T-cell (primary cell): ENCODE results near the gene INPP1. TPM values are rescaled to one million over a fixed set of nuclear protein-coding genes. Genes with fewer than 3 reads are reported as not detected.

Experiments
- ATAC-seq, 4 experiments: fragments of 200-7000 bp in 3 of 4; fragments of 150-1000 bp in 1 of 4; cut with Tn5 transposase; replicated peaks in 1 of 4; 1 replicate in 3 of 4; 2 replicates in 1 of 4; pipeline ENCODE4 v1.10.0; 2021; ENCODE audit warnings: moderate library complexity in 3 of 4, mild to moderate bottlenecking in 2 of 4, moderate number of reproducible peaks in 1 of 4
- CTCF ChIA-PET, 2 donors: fragments of 300-600 bp; sonication (Branson Sonifier 250); formaldehyde crosslinking; loops; one replicate each; lab custom pipeline; 2022; ENCODE audit warnings: antibody characterized with exemption in 2 of 2; lab: Charles Lee
- POLR2A ChIA-PET, 2 donors: fragments of 300-600 bp; sonication (Branson Sonifier 250); formaldehyde crosslinking; loops; one replicate each; lab custom pipeline; 2022; ENCODE audit warnings: antibody characterized with exemption in 2 of 2; lab: Charles Lee
- DNase-seq, 35 experiments: peaks; one replicate each; pipeline versions ENCODE4 v3.0.0 to v3.0.0-alpha.2; 2013 to 2023
- H3K27ac ChIP-seq: one replicate; pipeline ENCODE4 v1.5.1; 2013; ENCODE audit warnings: low read length
- H3K27me3 ChIP-seq, 2 experiments: replicated peaks in 1 of 2; 1 replicate in 1 of 2; 2 replicates in 1 of 2; pipeline versions ENCODE4 v1.6.1 to v1.7.0; 2013; ENCODE audit warnings: low read length in 1 of 2, mixed read lengths in 1 of 2; ENCODE audit not compliant: control insufficient read depth in 2 of 2, insufficient read depth in 2 of 2; ENCODE audit errors: extremely low read depth in 1 of 2
- H3K36me3 ChIP-seq, 2 donors: 1 replicate in 1 of 2; 2 replicates in 1 of 2; pipeline versions ENCODE4 v1.6.1 to v1.7.0; 2013; ENCODE audit warnings: low read length in 1 of 2; ENCODE audit not compliant: control insufficient read depth in 2 of 2, insufficient read depth in 1 of 2; ENCODE audit errors: extremely low read depth in 1 of 2
- H3K4me1 ChIP-seq, 2 experiments: 1 replicate in 1 of 2; 2 replicates in 1 of 2; pipeline versions ENCODE4 v1.6.1 to v1.7.0; 2013; ENCODE audit warnings: low read length in 2 of 2, mixed read lengths in 1 of 2; ENCODE audit not compliant: insufficient read depth in 2 of 2, control insufficient read depth in 1 of 2; ENCODE audit errors: extremely low read depth in 1 of 2
- H3K4me3 ChIP-seq, 2 donors: 1 replicate in 1 of 2; 2 replicates in 1 of 2; pipeline versions ENCODE4 v1.5.1 to v1.7.0; 2013; ENCODE audit warnings: mild to moderate bottlenecking in 2 of 2, low read length in 1 of 2, moderate library complexity in 1 of 2; ENCODE audit not compliant: control insufficient read depth in 1 of 2; ENCODE audit errors: extremely low read depth in 1 of 2
- H3K9me3 ChIP-seq: 2 replicates; pipeline ENCODE4 v1.7.0; 2013
- H3K27ac Mint-ChIP-seq, 2 donors: one replicate each; pipeline ENCODE4 v1.8.0; 2020 to 2021; ENCODE audit warnings: mild to moderate bottlenecking in 2 of 2, mixed read lengths in 2 of 2
- H3K27me3 Mint-ChIP-seq, 2 donors: one replicate each; pipeline ENCODE4 v1.8.0; 2021 to 2022; ENCODE audit warnings: mixed read lengths in 2 of 2
- H3K36me3 Mint-ChIP-seq: one replicate; pipeline ENCODE4 v1.8.0; 2021; ENCODE audit warnings: mixed read lengths
- H3K4me1 Mint-ChIP-seq, 3 donors: one replicate each; pipeline ENCODE4 v1.8.0; 2020 to 2022; ENCODE audit warnings: mixed read lengths in 3 of 3, mild to moderate bottlenecking in 1 of 3
- H3K4me3 Mint-ChIP-seq, 3 donors: one replicate each; pipeline ENCODE4 v1.8.0; 2020 to 2022; ENCODE audit warnings: mild to moderate bottlenecking in 3 of 3, mixed read lengths in 3 of 3, moderate library complexity in 3 of 3
- H3K9me3 Mint-ChIP-seq, 3 donors: one replicate each; pipeline ENCODE4 v1.8.0; 2020 to 2022; ENCODE audit warnings: mixed read lengths in 3 of 3
- WGBS: methylation state at CpG from one replicate; pipeline ENCODE4 v1.1.5; 2013; ENCODE audit warnings: missing lambda C conversion rate; ENCODE audit not compliant: insufficient coverage; 5-methylcytosine and 5-hydroxymethylcytosine counted together
- total RNA-seq, 35 experiments: library from RNA in 6 of 35; stranded (reverse) in 6 of 35; fragments of 120-200 nt in 1 of 35; gene quantifications; one replicate each; pipeline versions ENCODE4 v1.2.1 to v1.2.4 and lab custom pipeline; 2013 to 2026

The INPP1 gene
- total RNA-seq, 5 donors from 2014 or later (not counting 1 experiment from before 2014, with no cell fraction given): 2.1 to 7.1 (median 2.9) TPM

DNA sequence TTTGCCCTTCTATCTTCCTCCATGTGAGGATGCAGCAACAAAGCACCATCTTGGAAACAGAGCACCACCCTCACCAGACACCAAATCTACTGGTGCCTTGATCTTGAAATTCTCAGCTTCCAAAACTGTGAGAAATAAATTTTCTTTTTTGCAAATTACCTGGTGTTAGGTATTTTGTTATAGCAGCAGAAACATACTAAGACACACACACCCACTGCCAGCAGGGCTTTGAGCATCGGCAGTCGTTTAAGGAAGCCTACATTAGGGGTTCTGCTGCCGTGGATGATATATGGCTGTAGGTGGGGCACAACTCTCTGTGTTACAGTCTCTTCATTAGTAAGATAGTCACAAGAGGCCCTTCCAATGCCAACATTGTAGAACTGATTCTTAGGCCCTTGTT, 44.0 kb downstream of the INPP1 start:
- CTCF ChIA-PET: no interaction called here
- H3K36me3 ChIP-seq: no peaks in the 10 kb centered on the region
- no peaks in the 10 kb centered on the region for H3K9me3 ChIP-seq
- no peaks in the 10 kb centered on the region for H3K4me1 ChIP-seq
- ATAC-seq: no peak
- Mint-ChIP-seq H3K4me3 (no peak overlapping the region), H3K9me3 (no peaks in the 10 kb centered on the region), H3K27ac (no peak overlapping the region), H3K4me1 (peaks cover 0 to 6% (median 0%) of the 10 kb centered on the region in 3 donors), H3K27me3 (peaks cover 5 to 12% of the 10 kb centered on the region in 2 donors), H3K36me3 (no peaks in the 10 kb centered on the region)
- WGBS: no CpG with 5 or more reads among the region's 3 CpGs
- no peaks in the 10 kb centered on the region for H3K27me3 ChIP-seq
- H3K4me3 ChIP-seq: no peak overlapping the region
- POLR2A ChIA-PET: interaction anchor here in 1 of 2 donors (0.7 kb wide), 1 partner anchor 896 kb away, joined by 3 read pairs; no protein-coding TSS in a partner anchor
- no peak overlapping the region for H3K27ac ChIP-seq
- no peak for DNase-seq

DNA sequence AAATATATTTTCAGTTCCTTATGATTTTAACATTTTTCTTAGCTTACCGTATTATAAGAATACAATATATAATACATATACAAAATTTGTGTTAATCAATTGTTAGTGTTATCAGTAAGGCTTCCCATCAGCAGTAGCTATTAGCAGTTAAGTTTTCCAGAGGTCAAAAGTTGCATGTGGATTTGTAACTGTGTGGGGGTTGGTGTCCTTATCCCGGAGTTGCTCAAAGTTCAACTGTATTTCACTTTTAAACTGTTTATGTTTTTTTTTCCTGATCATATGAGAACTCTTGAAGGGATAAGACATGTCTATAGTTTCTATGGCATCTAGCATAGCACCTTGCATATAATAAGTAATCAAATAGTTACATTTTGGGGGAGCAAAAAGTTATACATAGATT, 52.9 kb downstream of the INPP1 start:
- CTCF ChIA-PET: no interaction called here
- POLR2A ChIA-PET: interaction anchor here in 1 of 2 donors (1.4 kb wide), 1 partner anchor 11 kb away, joined by 5 read pairs; no protein-coding TSS in a partner anchor

DNA sequence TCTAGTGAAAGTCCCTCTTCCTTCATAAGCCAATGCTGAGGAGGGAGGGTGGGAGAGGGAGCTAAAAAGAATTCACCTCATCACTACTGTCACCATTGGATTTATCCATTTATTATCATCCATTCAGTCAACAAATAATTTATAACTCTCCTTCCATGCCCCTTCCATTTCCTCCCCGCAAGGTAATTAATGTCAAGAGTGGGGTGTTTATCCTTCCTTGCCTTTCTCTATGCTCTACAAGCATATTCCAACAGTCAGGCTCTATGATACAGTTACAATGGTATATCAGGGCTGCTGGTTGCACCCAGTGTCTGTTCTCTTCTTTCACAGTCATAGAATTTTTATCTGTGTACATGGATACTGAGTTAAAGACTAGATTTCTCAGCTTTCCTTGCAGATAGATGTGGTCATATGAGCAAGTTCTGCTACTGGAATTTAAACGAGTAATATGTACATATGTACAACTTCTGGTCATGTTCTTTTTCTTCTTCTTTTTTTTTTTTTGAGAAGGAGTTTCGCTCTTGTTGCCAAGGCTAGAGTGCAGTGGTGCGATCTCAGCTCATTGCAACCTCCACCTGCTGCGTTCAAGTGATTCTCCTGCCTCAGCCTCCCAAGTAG, 59.7 kb downstream of the INPP1 start:
- Histone ChIP-seq H3K36me3 (no peaks in the 10 kb centered on the region), H3K4me3 (no peak overlapping the region), H3K9me3 (no peaks in the 10 kb centered on the region), H3K27me3 (peaks cover 0 to 2% of the 10 kb centered on the region in 2 experiments), H3K27ac (no peak overlapping the region), H3K4me1 (peaks cover 0 to 9% of the 10 kb centered on the region in 2 experiments)
- no peak overlapping the region for H3K4me3 Mint-ChIP-seq
- POLR2A ChIA-PET: no interaction called here
- H3K9me3 Mint-ChIP-seq: no peaks in the 10 kb centered on the region
- H3K36me3 Mint-ChIP-seq: no peaks in the 10 kb centered on the region
- WGBS: no CpG with 5 or more reads among the region's 5 CpGs
- ATAC-seq (no peak), DNase-seq (no peak)
- CTCF ChIA-PET: interaction anchor here in 1 of 2 donors (0.7 kb wide), 1 partner anchor 79 kb away, joined by 4 read pairs; no protein-coding TSS in a partner anchor
- peaks cover 0 to 8% (median 7%) of the 10 kb centered on the region in 3 donors for H3K4me1 Mint-ChIP-seq
- H3K27me3 Mint-ChIP-seq: no peaks in the 10 kb centered on the region
- no peak overlapping the region for H3K27ac Mint-ChIP-seq

More for the DNA sequence above, 52.9 kb downstream of the INPP1 start:
- no peaks in the 10 kb centered on the region for H3K36me3 Mint-ChIP-seq
- Histone ChIP-seq H3K4me1 (no peaks in the 10 kb centered on the region), H3K9me3 (no peaks in the 10 kb centered on the region), H3K36me3 (no peaks in the 10 kb centered on the region), H3K27me3 (peaks cover 0 to 2% of the 10 kb centered on the region in 2 experiments), H3K4me3 (no peak overlapping the region), H3K27ac (no peak overlapping the region)
- H3K27ac Mint-ChIP-seq: no peak overlapping the region
- no peaks in the 10 kb centered on the region for H3K4me1 Mint-ChIP-seq
- peaks cover 5 to 9% of the 10 kb centered on the region in 2 donors for H3K27me3 Mint-ChIP-seq
- WGBS: no CpG with 5 or more reads among the region's 2 CpGs
- no peak overlapping the region for H3K4me3 Mint-ChIP-seq
- DNase-seq: no peak
- no peaks in the 10 kb centered on the region for H3K9me3 Mint-ChIP-seq
- ATAC-seq: no peak

DNA sequence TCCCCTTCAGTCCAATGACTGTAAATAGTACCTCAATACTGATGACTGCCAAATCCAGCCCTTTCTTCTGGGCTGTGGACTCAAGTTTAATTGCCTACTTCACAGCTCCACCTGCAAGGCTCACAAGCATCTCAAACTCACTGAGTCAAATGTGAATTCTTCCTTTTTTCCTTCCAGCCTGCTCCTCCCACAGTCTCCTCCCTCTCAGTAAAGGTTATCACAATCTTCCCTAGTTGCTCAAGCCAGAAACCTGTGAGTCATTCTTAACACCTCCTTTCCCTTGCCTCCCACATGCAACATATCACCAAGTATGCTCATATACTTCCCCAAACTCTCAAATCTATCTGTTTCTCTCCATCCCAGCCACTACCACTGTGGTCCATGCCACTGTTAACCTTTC, 61.1 kb downstream of the INPP1 start:
- no peaks in the 10 kb centered on the region for H3K27me3 Mint-ChIP-seq
- no peak overlapping the region for H3K4me3 Mint-ChIP-seq
- Histone ChIP-seq H3K36me3 (no peaks in the 10 kb centered on the region), H3K4me1 (peaks cover 6 to 12% of the 10 kb centered on the region in 2 experiments), H3K9me3 (no peaks in the 10 kb centered on the region), H3K27ac (no peak overlapping the region), H3K27me3 (peaks cover 0 to 2% of the 10 kb centered on the region in 2 experiments), H3K4me3 (no peak overlapping the region)
- ChIA-PET POLR2A (no interaction called here), CTCF (interaction anchor here in 1 of 2 donors (0.7 kb wide), 1 partner anchor 20 kb away, joined by 3 read pairs; no protein-coding TSS in a partner anchor)
- no peak for DNase-seq
- no peak overlapping the region for H3K27ac Mint-ChIP-seq
- peaks cover 7 to 13% (median 13%) of the 10 kb centered on the region in 3 donors for H3K4me1 Mint-ChIP-seq
- H3K9me3 Mint-ChIP-seq: no peaks in the 10 kb centered on the region
- no peak for ATAC-seq
- no peaks in the 10 kb centered on the region for H3K36me3 Mint-ChIP-seq

DNA sequence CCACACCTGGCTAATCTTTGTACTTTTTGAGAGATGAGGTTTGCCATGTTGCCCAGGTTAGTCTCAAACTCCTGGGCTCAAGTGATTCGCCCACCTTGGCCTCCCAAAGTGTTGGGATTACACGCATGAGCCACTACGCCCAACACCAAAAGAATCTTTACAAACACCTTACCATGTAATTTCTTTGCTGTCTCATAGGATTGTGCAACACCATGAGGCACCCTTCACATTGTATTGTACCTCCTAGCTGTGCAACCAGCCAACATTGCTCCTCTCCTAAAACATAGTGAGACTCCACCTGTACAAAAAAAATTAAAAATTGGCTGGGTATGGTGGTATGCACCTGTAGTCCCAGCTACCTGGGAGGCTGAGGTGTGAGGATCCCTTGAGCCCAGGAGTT, 61.7 kb downstream of the INPP1 start:
- H3K4me1 Mint-ChIP-seq: peaks cover 13 to 19% (median 19%) of the 10 kb centered on the region in 3 donors
- CTCF ChIA-PET: no interaction called here
- no peaks in the 10 kb centered on the region for H3K27me3 Mint-ChIP-seq
- no peaks in the 10 kb centered on the region for H3K9me3 Mint-ChIP-seq
- 100% methylated on average over 3 of the region's 3 CpGs for WGBS
- DNase-seq (no peak), ATAC-seq (no peak)
- no peak overlapping the region for H3K27ac Mint-ChIP-seq
- Histone ChIP-seq H3K27ac (no peak overlapping the region), H3K36me3 (no peaks in the 10 kb centered on the region), H3K4me1 (peaks cover 12 to 16% of the 10 kb centered on the region in 2 experiments), H3K4me3 (no peak overlapping the region), H3K9me3 (no peaks in the 10 kb centered on the region), H3K27me3 (peaks cover 0 to 2% of the 10 kb centered on the region in 2 experiments)
- no peak overlapping the region for H3K4me3 Mint-ChIP-seq
- no peaks in the 10 kb centered on the region for H3K36me3 Mint-ChIP-seq
- POLR2A ChIA-PET: no interaction called here

DNA sequence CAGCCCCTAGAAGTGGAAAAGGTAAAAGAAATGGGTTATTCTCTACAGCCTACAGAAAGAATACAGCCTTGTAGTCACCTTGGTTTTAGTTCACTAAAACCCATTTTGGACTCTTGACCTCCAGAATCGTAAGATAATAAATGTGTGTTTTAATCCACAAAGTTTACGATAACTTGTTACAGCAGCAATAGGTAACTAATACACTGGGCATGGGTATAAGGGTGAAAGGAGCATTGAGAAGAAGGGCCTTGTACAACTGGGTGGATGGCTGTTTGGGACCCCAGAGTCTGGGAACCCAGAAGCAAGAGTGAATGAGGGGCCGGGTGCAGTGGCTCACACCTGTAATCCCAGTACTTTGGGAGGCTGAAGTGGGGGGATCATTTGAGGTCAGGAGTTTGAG, 62.6 kb downstream of the INPP1 start:
- Mint-ChIP-seq H3K27ac (no peak overlapping the region), H3K4me3 (no peak overlapping the region), H3K9me3 (no peaks in the 10 kb centered on the region), H3K36me3 (no peaks in the 10 kb centered on the region), H3K27me3 (no peaks in the 10 kb centered on the region), H3K4me1 (peaks cover 20 to 26% (median 26%) of the 10 kb centered on the region in 3 donors)
- Histone ChIP-seq H3K27ac (no peak overlapping the region), H3K4me1 (peaks cover 20 to 21% of the 10 kb centered on the region in 2 experiments), H3K9me3 (no peaks in the 10 kb centered on the region), H3K4me3 (no peak overlapping the region), H3K27me3 (peaks cover 0 to 2% of the 10 kb centered on the region in 2 experiments), H3K36me3 (no peaks in the 10 kb centered on the region)
- POLR2A ChIA-PET: no interaction called here
- DNase-seq (no peak), ATAC-seq (no peak)
- CTCF ChIA-PET: interaction anchor here in 1 of 2 donors (0.6 kb wide), 1 partner anchor 128 kb away, joined by 4 read pairs; no protein-coding TSS in a partner anchor
- WGBS: 100% methylated on average over 1 of the region's 3 CpGs
